Thymus (tissue), 11 donors: ENCODE data around the gene MYLIP. TPM values are rescaled to one million over a fixed set of nuclear protein-coding genes. Genes with fewer than 3 reads are reported as not detected.

Source experiments
- DNase-seq, 9 donors: peaks; one replicate each; pipeline ENCODE4 v3.0.0-alpha.2; 2013; ENCODE audit warnings: low spot score in 9 of 9, low read depth in 6 of 9, missing footprints in 1 of 9
- H3K27ac ChIP-seq, 2 donors: one replicate each; pipeline ENCODE4 v1.5.1; 2013; ENCODE audit warnings: control low read depth in 1 of 2, low read depth in 1 of 2, low read length in 1 of 2, mild to moderate bottlenecking in 1 of 2, moderate library complexity in 1 of 2
- H3K27me3 ChIP-seq, 2 donors: one replicate each; pipeline ENCODE4 v1.5.1; 2013; ENCODE audit warnings: low read length in 1 of 2; ENCODE audit not compliant: control insufficient read depth in 2 of 2, insufficient read depth in 1 of 2
- H3K36me3 ChIP-seq, 2 donors: one replicate each; pipeline ENCODE4 v1.5.1; 2013; ENCODE audit warnings: low read length in 1 of 2, mild to moderate bottlenecking in 1 of 2, moderate library complexity in 1 of 2; ENCODE audit not compliant: control insufficient read depth in 2 of 2, insufficient read depth in 2 of 2
- H3K4me1 ChIP-seq, 2 donors: one replicate each; pipeline ENCODE4 v1.5.1; 2013; ENCODE audit warnings: low read length in 2 of 2; ENCODE audit not compliant: control insufficient read depth in 2 of 2, insufficient read depth in 2 of 2
- H3K4me3 ChIP-seq, 2 donors: one replicate each; pipeline ENCODE4 v1.5.1; 2013; ENCODE audit warnings: low read length in 2 of 2, control low read depth in 1 of 2, mild to moderate bottlenecking in 1 of 2
- H3K9me3 ChIP-seq, 2 donors: one replicate each; pipeline ENCODE4 v1.5.1; 2013; ENCODE audit warnings: low read length in 1 of 2, mild to moderate bottlenecking in 1 of 2; ENCODE audit not compliant: control insufficient read depth in 2 of 2, insufficient read depth in 1 of 2
- WGBS: extraction: QIAGEN DNeasy Blood & Tissue Kit; methylation state at CpG from one replicate; pipeline ENCODE4 v1.1.7; 2013; 5-methylcytosine and 5-hydroxymethylcytosine counted together
- polyA plus RNA-seq: library from polyadenylated mRNA; stranded (reverse); fragments of 200-250 nt; gene quantifications from one replicate; pipeline ENCODE4 v1.2.3, GENCODE V29; 2013
- total RNA-seq: library from RNA; stranded (reverse); fragments of 120-200 nt; gene quantifications from one replicate; pipeline ENCODE4 v1.2.4, GENCODE V29; 2013
- donor health status: healthy.

MYLIP gene
- total and polyA plus RNA-seq, 2 donors: 11.8 to 25.5 TPM

DNA sequence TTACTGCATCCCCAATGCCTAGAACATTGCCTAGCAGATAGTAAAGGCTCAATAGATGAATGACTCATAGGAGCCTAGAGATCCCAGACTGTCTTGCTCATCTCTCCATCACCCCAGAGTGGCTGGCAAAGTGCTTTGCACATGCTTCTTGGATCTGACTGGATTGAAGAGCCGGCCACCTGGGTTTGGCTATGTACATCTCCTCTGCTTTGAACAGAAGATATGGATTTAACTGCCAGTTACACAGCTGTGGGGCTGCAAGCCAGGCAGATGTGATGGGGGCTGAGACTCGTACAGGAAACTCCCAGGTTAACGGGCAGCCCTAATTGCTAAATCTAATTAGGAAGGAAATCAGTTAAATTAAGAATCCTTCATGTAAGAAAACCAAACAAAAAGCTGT lies 28.6 kb downstream of the MYLIP start:
- peaks cover 0 to 3% of the 10 kb centered on the region in 2 donors for H3K4me1 ChIP-seq
- WGBS: 39% methylated on average over 3 of the region's 3 CpGs
- peaks cover 4 to 12% of the 10 kb centered on the region in 2 donors for H3K9me3 ChIP-seq
- no peak overlapping the region for H3K27ac ChIP-seq
- H3K27me3 ChIP-seq: no peaks in the 10 kb centered on the region
- DNase-seq: no peak
- H3K4me3 ChIP-seq: no peak overlapping the region
- peaks cover 0 to 8% of the 10 kb centered on the region in 2 donors for H3K36me3 ChIP-seq

DNA sequence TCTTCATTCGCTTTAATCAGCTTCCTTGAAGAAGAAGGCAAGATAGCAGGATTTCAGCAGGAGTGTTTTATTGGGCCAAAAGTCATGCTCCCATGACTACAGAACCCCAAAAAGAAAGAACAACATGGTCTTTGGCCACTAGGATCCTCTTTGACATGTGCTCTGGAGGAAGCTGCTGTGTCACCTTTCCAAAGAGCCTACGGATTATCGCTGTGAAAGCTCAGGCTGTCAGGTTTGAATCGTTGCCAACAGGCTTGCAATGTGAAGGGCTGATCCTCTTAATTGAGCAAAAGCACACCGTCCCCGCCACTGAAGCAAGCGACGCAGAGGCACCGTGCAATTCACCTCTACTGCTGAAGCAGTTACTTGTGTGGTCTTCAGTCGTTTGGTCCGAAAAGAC lies 29.0 kb downstream of the MYLIP start:
- H3K27ac ChIP-seq: no peak overlapping the region
- H3K36me3 ChIP-seq: peaks cover 0 to 8% of the 10 kb centered on the region in 2 donors
- no peaks in the 10 kb centered on the region for H3K27me3 ChIP-seq
- H3K9me3 ChIP-seq: peaks cover 4 to 12% of the 10 kb centered on the region in 2 donors
- peaks cover 0 to 3% of the 10 kb centered on the region in 2 donors for H3K4me1 ChIP-seq
- no peak for DNase-seq
- WGBS: 93% methylated on average over 11 of the region's 11 CpGs
- H3K4me3 ChIP-seq: no peak overlapping the region

DNA sequence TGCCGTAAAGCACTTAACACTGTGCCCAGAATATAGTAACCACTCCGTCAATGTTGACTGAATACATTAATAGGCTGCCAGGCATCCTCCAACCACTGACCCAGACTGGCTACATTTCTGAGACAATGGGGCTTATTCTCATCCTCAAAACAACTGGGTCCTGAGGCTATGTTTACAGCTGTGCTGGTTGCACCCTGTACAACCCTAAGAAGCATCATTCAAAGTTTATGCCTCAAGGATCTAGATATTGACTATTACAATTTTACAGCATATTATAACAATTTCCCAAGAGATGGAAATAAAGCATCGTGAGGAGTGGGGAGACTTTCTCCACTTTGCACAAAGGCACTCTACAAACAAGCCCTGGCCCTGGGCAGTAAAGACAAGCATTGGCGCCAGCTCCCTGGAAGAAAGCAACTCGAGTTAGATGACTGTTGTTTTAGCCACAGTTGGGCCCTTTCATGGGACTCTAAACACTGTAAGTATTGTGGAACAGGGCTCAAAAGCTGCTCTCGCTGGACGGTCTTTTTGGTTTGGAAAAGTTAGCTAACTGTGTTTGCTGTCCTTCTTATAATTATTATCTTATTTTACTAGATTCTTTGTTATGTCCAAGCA lies 30.2 kb downstream of the MYLIP start:
- H3K27ac ChIP-seq: no peak overlapping the region
- DNase-seq: no peak
- H3K36me3 ChIP-seq: peaks cover 0 to 8% of the 10 kb centered on the region in 2 donors
- no peak overlapping the region for H3K4me3 ChIP-seq
- WGBS: 96% methylated on average over 7 of the region's 7 CpGs
- H3K9me3 ChIP-seq: peaks cover 4 to 12% of the 10 kb centered on the region in 2 donors
- no peaks in the 10 kb centered on the region for H3K27me3 ChIP-seq
- H3K4me1 ChIP-seq: peaks cover 0 to 3% of the 10 kb centered on the region in 2 donors

DNA sequence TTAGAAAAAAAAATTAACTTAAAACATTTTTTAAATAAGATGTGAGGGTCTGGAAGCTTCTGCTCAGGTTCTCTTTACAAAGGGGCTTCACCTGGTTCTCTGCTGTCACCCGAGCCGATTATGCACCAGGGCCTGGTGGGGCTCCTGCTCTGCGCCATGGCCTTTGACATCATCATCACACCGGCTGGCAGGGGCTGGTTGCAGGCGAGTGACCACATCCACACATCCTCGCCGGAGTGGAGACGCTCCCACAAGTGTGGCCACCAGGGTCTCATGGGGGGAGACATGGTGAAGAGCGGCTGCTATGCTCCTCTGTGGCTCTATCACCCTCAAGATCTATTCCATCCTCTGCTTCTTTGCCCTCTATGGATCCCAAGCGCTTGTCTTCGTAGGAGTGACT lies 31.9 kb downstream of the MYLIP start:
- no peak for DNase-seq
- no peak overlapping the region for H3K27ac ChIP-seq
- peaks cover 0 to 4% of the 10 kb centered on the region in 2 donors for H3K36me3 ChIP-seq
- no peaks in the 10 kb centered on the region for H3K27me3 ChIP-seq
- peaks cover 0 to 3% of the 10 kb centered on the region in 2 donors for H3K4me1 ChIP-seq
- WGBS: 98% methylated on average over 11 of the region's 11 CpGs
- peaks cover 2 to 4% of the 10 kb centered on the region in 2 donors for H3K9me3 ChIP-seq
- H3K4me3 ChIP-seq: no peak overlapping the region

DNA sequence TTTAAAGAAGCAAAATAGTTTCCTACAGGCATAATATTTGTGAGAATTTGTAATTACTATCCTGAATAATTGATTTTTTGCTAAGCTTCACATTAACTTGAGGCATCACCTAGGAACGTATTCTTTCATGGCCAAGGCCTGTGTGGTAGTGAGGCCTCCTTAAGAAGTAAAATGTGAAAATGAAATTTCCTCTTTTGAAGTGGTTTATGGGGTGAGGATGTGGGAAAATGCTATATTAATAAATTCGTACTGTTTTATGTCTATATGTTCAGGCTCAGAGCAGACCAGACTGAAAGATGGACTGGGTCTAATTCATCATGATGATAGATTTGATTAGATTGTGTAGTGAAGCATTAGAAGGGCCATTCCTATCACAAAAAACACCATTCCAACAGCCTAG lies 33.1 kb downstream of the MYLIP start:
- Histone ChIP-seq H3K9me3 (no peaks in the 10 kb centered on the region), H3K27me3 (no peaks in the 10 kb centered on the region), H3K36me3 (no peaks in the 10 kb centered on the region), H3K27ac (no peak overlapping the region), H3K4me1 (peaks cover 0 to 3% of the 10 kb centered on the region in 2 donors), H3K4me3 (no peak overlapping the region)
- DNase-seq: peak in 1 of 9 donors; percentile 33
- WGBS: 10% methylated on average over 2 of the region's 2 CpGs

DNA sequence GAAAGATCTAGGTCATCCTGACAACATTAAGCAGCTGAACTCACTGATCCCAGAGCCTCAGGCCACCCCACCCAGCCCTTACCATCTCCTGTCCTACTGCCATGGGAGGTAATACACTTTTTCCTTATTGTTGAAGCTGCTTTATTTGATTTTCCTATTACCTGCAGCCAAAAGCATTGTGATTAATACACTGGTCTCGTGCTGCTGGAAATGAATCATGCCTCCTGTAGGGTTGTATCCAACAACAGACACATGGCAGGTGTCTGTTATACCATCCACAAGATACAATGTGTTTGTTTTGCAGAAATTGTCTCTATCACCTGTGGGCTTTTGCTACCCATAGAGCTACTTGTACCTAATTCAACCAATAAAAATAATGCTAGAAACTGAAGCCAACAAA lies 34.2 kb downstream of the MYLIP start:
- Histone ChIP-seq H3K9me3 (no peaks in the 10 kb centered on the region), H3K27me3 (no peaks in the 10 kb centered on the region), H3K27ac (no peak overlapping the region), H3K4me3 (no peak overlapping the region), H3K36me3 (no peaks in the 10 kb centered on the region), H3K4me1 (peaks cover 0 to 3% of the 10 kb centered on the region in 2 donors)
- no peak for DNase-seq
- WGBS: 96% methylated on average over 1 of the region's 1 CpG

DNA sequence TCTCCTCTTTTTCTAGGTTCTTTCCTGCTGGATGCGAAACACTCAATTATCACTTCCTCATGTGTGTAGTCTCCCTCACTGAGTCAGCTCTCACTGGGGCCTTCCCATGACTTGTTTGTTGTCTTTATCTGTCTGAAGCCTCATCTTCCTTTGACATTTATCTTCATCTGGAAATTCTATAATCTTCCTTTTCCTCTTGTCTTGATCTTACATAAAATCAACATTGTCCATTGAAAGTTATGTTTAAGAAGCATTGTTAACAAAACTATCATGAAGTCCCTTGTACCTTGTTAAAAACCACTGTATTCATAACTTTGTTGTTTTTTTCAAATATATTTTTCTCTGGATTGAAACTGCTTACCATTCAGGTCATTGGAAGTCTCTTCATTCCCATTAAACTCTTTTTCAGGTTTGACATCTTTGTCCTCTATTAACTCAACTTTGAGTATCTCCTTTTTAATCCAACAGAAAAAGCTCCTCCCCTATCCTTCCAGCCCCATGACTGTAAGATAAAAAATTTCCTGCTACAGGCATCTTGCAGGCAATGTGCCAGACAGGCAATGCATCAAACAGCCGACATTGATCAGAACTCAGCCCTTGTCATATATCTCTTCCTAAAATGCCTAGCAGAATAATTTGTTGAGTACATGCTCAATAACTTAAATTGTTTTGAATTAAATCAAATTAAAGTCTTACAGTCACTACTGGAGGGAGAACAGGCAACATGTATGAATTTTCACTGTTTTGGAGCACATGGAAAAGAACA lies 34.8 kb downstream of the MYLIP start:
- H3K4me3 ChIP-seq: no peak overlapping the region
- 95% methylated on average over 2 of the region's 2 CpGs for WGBS

DNA sequence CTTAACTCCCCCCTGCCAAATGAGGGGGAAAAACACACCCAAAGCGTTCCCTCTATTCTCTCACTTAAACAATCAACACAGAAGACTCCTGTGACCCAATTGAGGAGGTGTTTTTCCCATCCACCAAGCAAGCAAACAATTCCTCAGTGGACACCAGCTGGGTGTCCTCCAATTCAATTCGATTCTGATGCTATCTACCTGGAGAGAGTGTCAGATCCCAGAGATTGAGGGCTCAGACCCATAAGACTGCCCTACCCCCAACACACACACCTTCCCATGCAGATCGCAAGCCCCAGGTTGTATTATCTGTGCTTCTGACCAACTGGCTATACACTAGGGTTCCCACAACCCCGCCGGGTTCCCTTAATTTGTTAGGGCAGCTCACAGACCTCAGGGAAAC lies 36.8 kb downstream of the MYLIP start:
- DNase-seq: no peak
- no peak overlapping the region for H3K4me3 ChIP-seq
- H3K36me3 ChIP-seq: no peaks in the 10 kb centered on the region
- no peaks in the 10 kb centered on the region for H3K9me3 ChIP-seq
- peaks cover 3 to 8% of the 10 kb centered on the region in 2 donors for H3K4me1 ChIP-seq
- 96% methylated on average over 5 of the region's 5 CpGs for WGBS
- H3K27me3 ChIP-seq: no peaks in the 10 kb centered on the region
- no peak overlapping the region for H3K27ac ChIP-seq

More for the DNA sequence above, 34.8 kb downstream of the MYLIP start:
- H3K4me1 ChIP-seq: peaks cover 3 to 8% of the 10 kb centered on the region in 2 donors
- no peaks in the 10 kb centered on the region for H3K27me3 ChIP-seq
- no peaks in the 10 kb centered on the region for H3K9me3 ChIP-seq
- no peaks in the 10 kb centered on the region for H3K36me3 ChIP-seq
- H3K27ac ChIP-seq: no peak overlapping the region
- no peak for DNase-seq

DNA sequence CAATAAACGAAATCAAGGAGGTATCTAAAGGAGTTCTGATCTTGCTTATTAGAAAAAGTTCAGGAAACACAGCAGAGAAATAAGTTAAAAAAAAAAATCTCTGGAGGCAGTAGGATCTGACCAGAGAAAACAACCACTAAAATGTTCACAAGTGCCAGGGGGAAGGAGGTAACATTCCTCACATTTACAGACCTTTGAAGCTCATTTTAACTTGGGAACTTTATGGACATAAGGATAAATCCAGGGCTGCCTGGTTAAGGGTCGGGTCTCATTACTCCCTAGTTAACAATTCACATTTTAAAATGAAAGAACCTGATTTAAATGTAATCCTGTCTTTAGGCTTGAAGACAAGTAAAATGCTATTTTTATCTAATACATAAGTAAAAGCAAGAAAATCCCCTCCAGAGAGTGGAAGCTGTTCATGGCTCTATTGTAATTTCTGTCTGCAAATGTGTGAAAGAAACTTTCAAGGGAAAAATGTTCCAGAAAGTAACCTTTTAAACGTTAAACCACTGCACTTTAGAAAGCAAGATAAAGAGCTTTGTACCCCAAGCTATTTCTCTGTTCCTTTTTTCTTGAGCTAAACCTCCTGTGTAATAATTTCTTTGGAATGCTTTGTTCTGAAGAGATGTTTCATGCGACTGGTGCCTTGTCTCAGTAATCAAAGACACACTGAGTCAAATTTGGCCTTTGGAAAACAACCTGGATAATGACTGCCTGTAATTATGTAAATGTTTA lies 38.2 kb downstream of the MYLIP start:
- no peaks in the 10 kb centered on the region for H3K9me3 ChIP-seq
- H3K27me3 ChIP-seq: no peaks in the 10 kb centered on the region
- peaks cover 3 to 8% of the 10 kb centered on the region in 2 donors for H3K4me1 ChIP-seq
- 82% methylated on average over 4 of the region's 4 CpGs for WGBS
- no peak overlapping the region for H3K4me3 ChIP-seq
- no peak overlapping the region for H3K27ac ChIP-seq
- H3K36me3 ChIP-seq: no peaks in the 10 kb centered on the region
- DNase-seq: no peak
